GM19324 (cell line): ENCODE results near the gene PTPN14.
A peak's percentile ranks its signal among the peaks of the same experiment; 100 is the strongest.

ENCODE experiments used
- ATAC-seq: cut with Tn5 transposase; IDR thresholded peaks from one replicate; pipeline ENCODE4 v1.9.1; 2021; ENCODE audit warnings: mild to moderate bottlenecking, moderate library complexity; ENCODE audit not compliant: unreplicated experiment, low FRiP score

The PTPN14 gene

DNA sequence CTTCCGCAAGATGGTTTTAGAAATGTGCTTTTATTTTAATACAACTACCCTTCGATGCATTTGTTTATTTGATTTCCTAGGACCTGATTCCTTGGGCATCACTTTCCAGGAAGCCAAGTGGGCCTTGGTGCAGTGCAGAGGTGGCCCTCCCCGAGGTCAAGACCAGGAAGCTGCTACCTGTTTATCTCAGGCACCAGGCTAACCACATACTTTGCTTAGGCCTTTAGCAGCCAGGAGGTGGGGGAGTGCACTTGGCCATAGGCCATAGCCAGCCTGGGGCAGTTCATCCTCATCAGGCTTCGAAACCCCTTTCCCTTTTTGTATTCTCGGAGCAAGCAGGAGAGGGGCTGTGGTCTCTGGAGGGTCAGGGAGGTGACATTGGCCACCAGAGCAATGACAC, 225.0 kb downstream of the PTPN14 start:
- peak; percentile 85 for ATAC-seq

DNA sequence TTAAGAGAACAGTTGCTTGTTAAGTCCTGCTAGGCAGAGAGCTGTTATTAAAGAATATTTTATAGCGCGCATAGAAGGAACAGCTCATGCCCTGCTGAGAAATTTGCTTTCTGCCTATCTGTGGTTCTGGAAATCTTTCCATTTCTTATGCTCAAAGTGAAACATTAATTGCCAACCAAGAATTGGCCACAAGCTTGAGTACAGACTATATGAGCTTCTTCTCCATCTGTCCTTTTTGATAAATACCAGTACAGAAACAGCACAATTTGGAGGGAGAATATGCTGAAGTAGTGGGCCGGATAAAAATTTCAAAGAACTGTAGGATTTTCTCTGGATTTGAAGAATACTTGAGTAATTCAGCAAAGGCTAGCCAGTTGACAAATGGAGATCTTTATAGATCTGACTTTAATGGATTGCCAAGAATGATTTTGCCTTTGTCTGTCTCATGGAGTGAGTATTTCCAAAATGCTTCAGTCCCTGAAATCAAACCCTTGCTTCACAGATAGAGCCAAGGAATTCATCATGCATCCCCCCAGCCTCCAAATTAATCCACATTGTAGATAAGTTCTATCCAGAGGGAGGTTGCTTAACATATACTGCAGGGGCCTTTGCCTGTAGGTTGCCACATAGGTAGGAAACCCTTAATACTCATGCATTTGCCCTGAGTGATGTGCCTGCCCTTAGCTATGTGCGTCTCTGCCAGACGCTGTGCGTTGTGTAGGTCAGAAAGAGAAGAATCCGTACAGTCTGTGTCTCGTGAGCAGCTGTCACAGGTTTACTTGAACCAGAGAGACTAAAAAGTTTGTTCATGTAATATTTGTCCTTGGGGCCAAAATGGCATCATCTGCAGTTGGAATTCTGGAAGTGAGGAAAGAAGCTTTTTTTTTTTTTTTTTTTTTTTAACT, 226.3 kb downstream of the PTPN14 start:
- ATAC-seq = no peak

DNA sequence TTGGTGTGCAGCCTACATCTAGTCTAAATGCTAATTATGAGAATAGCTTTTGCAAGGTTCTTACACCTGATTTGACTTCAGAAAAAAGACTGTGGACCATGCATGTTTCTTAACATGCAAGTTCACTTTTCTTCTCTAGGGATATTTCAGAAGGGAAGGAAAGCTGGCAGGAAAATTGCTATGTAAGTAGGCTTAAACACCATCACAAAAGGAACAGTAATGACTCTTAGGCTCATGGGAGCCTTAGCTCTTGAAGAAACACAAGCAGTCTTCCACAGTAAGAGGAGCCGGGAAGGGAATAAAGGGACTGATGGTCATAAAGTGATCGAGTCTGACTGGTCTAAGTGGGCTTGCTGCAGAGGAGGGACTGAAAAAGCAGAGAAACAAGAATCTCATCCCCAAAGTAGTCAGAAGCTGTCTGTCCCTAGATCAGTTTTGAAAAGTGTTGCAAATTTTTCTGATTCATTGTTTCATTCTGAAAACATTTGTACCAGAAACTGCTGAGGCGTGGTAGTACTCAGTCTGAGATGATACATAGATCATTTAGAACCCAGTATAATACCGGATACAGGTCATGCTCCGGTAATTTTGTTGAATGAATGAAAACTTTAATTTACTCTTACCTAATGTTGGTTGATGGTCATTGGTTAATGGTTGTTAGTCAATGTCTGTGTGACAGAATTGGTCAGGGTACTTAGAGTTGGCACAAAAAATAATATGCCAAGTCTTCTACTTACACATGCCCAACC, 229.5 kb downstream of the PTPN14 start:
- peak; percentile 43 for ATAC-seq

DNA sequence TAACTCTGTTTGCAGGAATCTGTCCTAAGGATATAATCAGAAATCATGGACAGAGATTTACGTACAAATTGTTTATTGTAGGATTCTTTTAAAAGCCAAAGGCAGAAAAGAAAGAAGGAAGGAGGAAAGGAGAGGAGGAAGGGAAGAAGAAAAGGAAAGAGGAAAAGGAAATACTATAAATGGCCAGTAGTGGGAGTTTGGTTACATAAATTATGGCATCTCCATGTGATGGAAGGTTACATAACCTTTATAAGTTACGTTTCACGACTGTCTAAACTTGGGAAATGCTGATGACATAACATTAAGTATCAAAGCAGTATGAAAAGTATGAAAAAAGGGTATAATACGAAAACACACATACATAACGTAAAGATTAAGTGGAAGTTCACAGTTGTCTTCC, 231.5 kb downstream of the PTPN14 start:
- ATAC-seq = no peak

DNA sequence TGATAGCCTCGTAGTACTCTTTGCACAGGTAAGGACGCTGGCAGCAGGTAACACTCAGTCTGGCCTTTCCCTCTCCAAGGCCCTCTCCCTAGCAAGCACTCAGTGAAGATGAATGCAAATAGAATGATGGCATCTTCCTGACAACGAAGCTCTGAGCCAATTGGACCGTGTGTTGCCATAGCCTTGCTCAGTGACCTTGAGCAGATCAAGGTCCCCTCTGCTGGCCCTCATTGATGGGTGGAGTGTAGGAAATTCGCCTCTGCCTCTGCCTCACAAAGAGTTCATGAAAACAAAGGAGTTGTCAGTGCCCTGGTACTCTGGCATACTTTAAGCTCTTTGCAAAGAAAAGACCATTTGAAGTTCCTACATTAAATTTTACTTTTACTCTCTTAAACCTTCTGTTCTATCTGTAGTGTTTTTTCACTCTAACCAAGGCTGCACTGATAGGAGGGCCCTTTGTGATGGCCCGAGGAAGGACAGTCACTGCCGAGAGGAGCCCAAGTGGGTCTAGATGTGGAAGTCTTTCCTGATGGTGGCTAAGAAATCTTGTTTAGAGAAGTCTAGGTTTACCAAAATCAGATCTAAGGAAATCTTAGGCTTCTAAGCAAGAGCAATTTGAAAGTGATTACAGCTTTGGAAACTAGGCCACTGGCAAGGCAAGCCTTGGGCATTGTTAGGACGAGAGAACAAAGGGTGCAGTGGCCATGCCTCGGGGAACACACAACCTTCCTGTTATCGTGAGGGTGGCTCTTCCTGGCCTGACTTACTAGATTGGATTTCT, 232.3 kb downstream of the PTPN14 start:
- ATAC-seq = no peak

DNA sequence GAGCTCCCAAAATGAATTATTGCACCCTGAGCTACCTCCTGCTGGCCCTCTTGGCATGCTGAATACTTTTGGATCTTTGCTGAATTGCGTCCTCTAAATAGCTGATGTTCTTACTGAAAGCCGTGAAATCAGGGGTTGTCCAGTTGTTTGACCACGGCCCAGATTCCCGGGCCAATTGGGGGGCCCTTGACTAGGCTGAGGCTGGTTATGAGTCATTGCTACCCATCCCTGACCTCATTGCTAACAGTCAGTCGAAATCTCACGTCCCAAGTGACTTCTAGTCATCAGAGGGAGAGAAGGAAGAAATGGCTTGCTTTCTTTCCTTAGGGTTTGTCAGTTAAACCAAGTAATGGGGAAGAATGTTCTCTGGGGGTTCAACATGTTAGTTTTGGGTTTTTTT, 233.0 kb downstream of the PTPN14 start:
- no peak for ATAC-seq

DNA sequence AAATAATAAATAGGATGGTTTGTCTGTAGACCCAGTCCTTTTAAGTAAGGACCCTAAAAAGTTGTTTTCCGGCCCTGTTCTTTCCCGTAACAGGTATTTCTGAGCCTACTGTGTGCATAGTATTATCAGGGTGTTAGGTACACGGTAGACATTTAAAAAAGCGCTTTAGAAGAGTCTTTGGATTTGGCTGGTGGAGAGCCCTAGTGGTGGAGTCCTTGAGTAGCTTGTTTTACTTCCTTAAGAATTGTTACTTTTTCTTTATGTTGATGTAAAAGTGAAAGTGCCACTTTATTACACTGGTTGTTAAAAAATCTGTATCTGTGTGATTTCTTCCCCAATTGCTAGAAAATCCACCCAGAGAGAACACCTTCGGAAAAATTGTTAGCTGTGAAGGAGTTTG, 233.7 kb downstream of the PTPN14 start:
- no peak for ATAC-seq

DNA sequence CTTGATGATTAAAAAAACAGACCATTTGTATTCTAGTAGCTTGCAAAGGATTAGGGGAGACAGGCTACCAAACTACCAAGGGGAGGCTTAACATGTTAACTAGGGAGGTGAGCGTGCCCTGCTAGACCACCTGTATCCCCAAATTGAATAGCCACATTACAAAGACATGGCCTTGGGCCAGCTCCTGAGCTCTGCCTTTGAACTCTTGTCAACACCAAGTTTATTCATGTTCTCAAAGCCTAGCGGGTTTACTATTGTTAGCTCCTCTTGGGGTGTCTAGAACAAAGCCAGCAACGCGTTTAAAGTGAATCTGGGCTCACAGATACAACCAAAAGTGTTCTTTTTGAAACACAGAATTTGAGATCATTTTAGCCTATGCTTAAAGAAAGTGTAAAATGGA, 234.1 kb downstream of the PTPN14 start:
- ATAC-seq = no peak

DNA sequence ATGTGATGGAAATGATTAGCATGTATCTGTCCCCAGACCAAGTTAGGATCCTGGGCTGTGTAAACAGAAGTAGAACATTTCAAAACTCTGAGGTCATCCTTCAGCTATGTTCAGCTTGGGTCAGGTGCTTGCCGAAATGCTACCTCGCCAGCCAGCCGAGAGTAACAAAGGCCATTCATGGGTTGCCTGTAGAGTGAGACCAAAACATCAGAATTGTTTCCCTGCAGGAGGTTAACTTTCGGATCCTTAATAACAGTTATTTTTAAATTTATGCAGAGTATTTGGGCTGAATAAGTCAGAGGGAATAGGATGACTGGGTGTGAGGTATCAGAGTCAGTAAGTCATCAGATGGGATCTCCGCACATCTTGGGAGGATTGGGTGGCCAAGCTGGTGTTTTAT, 234.8 kb downstream of the PTPN14 start:
- no peak for ATAC-seq

DNA sequence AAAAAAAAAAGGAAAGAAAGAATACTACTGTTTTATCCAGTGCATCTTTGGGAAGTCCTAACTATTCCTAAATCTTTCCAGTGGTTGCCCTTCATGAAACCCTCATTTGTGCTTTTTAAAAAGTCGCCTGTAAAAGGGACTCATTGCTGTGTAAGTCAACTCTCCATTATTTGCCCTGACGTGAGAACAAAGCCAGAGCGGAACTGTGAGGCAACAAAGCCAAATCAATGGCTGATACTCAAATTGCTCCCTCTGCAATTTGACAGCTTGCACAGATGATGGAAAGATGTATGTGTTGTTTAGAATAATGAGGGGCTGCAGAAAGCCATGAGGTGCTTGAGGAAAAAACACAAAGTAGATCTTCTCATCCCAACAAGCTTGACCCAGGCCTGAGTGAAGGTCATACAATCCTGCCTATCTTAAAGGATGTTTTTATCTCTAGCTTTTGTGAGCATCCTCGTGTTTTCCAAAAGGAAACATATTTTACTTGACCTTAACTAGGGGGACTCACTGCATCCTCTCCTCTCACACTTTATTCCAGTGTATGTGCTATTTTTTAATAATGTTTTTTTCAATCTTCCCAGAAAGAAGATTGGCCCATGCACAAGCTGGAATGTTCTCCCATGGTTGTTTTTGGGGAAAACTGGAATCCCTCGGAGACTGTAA, 237.1 kb downstream of the PTPN14 start:
- ATAC-seq = no peak

DNA sequence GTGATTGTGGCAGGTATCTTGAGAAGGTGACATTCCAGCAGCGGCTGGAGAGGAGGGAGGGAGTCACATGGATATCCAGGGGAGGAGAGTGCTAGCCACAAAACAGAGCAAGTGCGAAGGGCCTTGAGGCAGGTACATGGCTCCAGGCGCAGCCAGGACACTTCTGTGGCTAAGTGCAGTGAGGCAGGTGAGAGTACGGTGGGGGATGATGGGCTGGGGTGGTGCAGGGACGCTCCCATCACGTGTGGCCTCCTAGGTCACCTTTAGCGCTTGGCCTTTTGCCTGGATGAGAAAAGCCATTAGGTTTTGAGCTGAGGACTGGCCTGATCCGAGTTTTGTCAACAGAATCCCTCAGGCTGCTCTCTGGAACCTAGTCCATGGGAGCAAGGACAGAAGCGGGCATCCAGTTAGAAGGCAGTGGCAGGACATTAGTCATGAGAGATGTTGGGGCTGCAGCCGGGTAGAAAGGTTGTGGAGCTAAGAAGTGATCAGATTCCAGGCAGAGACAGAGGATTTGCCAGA, 238.8 kb downstream of the PTPN14 start:
- ATAC-seq = no peak

DNA sequence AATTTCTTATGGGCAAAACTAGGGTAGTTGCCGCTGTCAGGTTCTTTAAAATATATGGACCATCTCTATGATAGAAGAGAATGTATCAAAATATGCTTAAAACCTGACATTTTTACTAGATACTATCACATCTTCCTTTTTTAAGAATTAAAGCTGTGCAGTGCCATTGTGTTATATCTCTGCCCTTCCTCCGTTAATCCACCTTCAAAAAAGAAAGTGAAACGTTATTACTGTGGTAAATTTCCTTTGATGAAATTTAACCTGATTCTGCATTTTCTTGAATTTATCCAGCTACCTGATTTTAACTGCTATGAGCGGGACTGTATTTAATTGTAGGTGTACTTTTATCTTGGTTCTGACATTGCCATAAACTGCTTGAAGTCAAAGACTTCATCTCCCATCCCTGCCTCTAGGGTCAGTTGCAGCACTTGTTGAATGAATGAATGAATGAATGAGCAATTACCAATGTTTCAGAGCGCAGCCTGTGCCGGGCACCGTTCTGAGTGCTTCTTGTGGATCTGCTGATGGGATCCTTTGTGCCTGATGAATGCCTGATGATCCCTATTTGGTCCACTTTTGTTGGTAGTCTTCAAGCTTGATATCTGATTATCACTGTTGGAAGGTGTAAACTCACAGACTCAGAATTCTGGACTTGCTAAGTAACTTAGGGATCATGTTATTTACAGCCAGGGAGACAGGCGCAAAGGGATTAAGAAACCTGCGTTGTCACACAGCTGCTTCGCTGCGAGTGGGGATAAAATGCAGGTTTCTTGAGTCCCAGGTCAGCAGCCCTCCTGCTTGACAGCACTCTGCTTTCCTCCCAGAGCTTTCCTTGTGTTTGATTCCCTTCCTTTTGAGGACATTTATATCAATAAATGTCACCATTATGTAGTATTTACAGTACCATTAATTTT, 240.4 kb downstream of the PTPN14 start:
- ATAC-seq = no peak

DNA sequence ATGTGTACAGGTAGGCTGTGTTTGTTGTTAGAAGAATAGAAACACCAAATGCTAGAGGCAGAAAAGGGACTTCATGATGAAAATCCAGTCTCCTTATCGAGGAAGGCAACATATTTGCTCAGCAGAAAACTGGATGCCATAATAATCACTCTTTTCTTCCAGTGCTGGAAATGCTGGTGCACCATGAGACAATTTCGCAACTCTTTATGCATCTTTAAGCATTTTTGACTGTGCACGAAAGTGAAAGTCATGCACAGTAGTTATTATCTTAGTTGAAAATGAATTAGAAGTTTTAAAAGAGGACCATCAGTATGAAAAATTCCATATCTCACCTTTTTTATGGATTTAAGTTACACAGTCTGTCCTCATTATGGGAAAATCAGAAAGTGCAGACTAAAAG, 241.4 kb downstream of the PTPN14 start:
- no peak for ATAC-seq

DNA sequence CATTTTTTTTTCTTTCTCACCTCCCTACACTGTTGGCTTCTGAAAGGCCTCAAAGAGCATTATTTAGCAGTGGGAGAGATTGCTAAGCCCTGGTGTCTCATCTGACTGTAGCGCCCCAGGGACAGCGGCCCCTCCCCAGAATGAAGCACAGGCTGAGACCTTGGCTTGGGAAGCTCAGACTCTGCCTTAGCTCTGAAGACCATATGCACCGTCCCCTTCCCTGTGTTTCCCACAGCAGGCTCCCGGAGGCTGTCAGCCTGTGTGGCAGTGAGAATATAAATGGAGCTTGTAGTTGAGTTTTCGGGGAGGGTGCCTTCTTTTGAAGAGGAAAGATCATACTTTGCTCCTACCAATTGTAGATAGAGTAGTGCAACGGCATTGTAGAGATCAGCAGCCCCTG, 245.1 kb downstream of the PTPN14 start:
- no peak for ATAC-seq

DNA sequence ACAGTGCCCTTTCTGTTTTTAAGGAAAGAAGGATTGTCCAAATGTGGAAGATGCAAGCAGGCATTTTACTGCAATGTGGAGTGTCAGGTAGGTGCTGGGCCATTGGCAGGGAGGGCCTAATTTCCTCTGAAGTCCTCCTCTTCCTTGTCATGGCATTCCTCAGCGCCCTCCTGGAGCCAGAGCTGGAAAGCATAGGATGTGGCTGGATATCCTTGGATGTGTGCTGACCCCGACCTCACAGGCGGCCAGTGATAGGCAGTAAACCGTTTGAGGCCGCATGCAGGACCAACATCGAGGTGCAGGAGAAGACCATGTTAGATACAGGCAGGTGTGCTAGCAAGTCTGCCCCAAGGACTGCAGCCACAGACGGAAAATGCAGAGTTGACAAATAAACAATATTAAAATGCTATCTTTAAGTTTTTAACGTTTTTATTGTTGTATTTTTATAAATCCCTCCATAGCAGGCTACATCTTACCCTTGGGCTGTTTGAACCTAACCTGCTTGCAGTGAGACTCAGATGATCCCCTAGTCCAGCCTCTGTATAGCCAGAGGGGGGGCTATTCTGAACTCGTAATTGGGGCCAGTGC, 246.1 kb downstream of the PTPN14 start:
- no peak for ATAC-seq

DNA sequence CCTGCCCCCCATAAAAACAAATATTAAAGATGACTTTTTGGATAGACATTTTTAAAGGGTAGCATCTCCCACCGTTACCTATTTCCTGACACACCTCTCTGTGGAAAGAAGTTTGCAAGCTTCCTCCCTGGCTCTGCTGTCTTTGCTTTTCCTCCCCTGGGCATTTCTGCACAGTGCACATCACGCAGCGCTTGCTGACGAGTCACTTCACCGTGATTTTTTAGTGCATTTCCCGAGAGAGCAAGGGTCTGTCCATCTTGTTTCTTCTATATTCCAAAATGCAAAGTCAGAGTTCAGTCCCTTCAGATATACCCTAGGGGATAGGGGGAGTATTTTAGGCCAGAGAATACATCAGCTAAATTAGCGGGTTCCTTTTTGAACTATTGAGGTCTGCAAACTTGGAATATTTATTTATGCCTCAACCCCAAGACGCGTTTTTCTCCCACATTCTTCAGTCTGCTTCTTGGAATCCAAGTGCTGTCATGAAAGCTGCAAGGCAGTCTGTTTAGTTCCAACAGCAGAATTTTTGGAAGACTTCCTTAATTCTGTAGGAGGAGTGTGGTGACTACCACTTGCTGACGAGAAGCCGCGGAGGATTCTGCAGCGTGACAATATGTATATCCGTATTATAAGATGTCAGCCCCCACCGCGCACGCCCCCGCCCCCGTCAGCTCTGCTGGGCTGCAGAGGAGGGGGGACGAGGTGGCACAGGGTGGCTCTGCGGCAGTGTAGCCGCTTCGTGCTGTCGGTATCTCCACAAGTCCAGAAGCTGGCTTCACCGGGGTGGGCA, 248.1 kb downstream of the PTPN14 start:
- ATAC-seq = no peak

DNA sequence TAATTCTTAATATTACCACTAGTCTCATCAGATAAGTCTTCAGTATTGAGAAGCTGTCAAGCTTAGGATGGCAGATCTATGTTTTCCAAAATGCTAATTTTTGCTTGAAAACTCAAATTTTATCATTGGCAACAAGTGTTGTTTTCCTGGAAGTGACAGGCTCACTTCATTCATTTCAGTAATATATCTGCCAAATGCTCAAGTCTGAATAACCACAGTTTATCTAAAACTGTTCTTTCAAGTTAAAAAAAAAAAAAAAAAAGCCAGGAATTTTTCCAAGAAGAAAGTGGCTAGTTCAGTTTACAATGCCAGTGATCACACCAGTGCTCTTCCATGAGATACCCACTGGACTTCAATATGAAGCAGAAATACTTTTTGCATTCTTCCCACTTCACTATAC, 249.9 kb downstream of the PTPN14 start:
- ATAC-seq = no peak

DNA sequence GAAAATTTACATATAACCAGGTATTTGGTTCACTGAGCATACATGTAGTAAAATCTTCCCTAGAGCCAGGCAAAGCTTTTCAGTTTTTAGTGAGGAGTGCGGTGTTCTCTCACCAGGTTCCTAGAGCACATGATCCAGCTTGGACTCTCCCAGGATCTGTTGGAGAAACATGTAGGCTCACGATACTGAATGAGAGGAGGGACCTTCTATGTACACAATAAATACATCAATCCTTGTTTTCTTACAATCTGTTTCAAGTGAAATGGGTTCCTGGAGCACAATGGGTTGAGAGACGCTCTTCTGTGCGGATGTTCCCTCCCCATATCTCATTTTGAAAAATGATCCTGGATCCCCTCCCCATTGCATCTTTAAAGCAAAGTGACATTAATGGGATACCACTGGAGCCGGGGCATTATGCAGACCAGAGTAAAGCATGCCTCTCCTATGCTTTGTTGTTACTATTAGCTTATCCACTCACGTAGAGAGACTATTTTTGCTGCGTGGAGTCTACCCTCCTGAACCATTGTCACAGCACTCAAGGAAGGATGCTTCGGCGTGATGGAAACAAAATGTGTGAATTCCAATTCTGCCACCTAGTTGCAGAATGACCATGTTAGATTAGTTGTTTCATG, 251.1 kb downstream of the PTPN14 start:
- no peak for ATAC-seq
